DOHH2 (cell line): ENCODE measurements around the gene ZDHHC19.

Source experiments
- EZH2phosphoT487 ChIP-seq: fragments of 200-600 bp; sonication (generic); IDR thresholded peaks from 2 replicates; pipeline ENCODE4 v1.6.1; 2017; ENCODE audit warnings: borderline replicate concordance, mild to moderate bottlenecking, antibody characterized with exemption, low read length, moderate library complexity, mixed read lengths
- TF ChIP-seq, protein P1 (sequence below): fragments of 200-600 bp; sonication (generic); IDR thresholded peaks from one replicate; pipeline ENCODE4 v1.5.1; 2014; ENCODE audit warnings: antibody characterized with exemption, mild to moderate bottlenecking, low read depth, low read length; ENCODE audit not compliant: poor library complexity, severe bottlenecking

- TF ChIP-seq, protein P1, sequence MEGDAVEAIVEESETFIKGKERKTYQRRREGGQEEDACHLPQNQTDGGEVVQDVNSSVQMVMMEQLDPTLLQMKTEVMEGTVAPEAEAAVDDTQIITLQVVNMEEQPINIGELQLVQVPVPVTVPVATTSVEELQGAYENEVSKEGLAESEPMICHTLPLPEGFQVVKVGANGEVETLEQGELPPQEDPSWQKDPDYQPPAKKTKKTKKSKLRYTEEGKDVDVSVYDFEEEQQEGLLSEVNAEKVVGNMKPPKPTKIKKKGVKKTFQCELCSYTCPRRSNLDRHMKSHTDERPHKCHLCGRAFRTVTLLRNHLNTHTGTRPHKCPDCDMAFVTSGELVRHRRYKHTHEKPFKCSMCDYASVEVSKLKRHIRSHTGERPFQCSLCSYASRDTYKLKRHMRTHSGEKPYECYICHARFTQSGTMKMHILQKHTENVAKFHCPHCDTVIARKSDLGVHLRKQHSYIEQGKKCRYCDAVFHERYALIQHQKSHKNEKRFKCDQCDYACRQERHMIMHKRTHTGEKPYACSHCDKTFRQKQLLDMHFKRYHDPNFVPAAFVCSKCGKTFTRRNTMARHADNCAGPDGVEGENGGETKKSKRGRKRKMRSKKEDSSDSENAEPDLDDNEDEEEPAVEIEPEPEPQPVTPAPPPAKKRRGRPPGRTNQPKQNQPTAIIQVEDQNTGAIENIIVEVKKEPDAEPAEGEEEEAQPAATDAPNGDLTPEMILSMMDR = no peak
- TF ChIP-seq EZH2phosphoT487 = no peak
Measured at GRCh38 chr3:196181127-196181546, 30.1 kb downstream of the ZDHHC19 start.
